ENCODE data around the gene CFAP410.

CFAP410 gene

GRCh38 chr21:44313451-44313850 is 25.7 kb downstream of the CFAP410 start:
- Histone ChIP-seq H3K79me2 (ENCODE audit: control insufficient read depth, insufficient read depth, low read length, poor library complexity) (no peaks in the 10 kb centered on the region), H3K4me2 (ENCODE audit: low read length) (no peak overlapping the region), H3K4me1 (ENCODE audit: control insufficient read depth in 1 of 2, insufficient read depth in 2 of 2, low read length in 2 of 2) (no peaks in the 10 kb centered on the region), H3K23ac (ENCODE audit: low read length) (no peak overlapping the region), H4K91ac (ENCODE audit: low read depth, low read length) (no peak overlapping the region), H2BK12ac (ENCODE audit: low read length) (no peak overlapping the region), H4K12ac (ENCODE audit: low read depth, low read length) (no peak overlapping the region), H3K27me3 (ENCODE audit: insufficient read depth, low read length) (no peaks in the 10 kb centered on the region), H3K36me3 (ENCODE audit: control insufficient read depth in 1 of 2, insufficient read depth in 2 of 2, low read length in 2 of 2) (peaks cover 80 to 82% of the 10 kb centered on the region in 2 experiments), H3K18ac (ENCODE audit: low read length) (no peak overlapping the region), H3K79me1 (ENCODE audit: low read length) (no peaks in the 10 kb centered on the region), H3K4me3 (ENCODE audit: low read depth, low read length) (no peak overlapping the region), H2AK5ac (ENCODE audit: low read length) (no peak overlapping the region), H2AFZ (ENCODE audit: insufficient read depth, low read length, poor library complexity) (no peak overlapping the region), H2BK120ac (ENCODE audit: insufficient read depth, low read length, poor library complexity) (no peak overlapping the region), H3K27ac (ENCODE audit: low read depth, low read length) (no peak overlapping the region), H2BK5ac (ENCODE audit: low read depth, low read length, poor library complexity) (no peak overlapping the region), H4K8ac (ENCODE audit: low read depth, low read length) (no peak overlapping the region), H3K9me3 (ENCODE audit: insufficient read depth, low read depth, low read length) (peaks cover 7% of the 10 kb centered on the region), H3K4ac (ENCODE audit: low read depth, low read length) (no peak overlapping the region), H3K14ac (ENCODE audit: low read length) (no peak overlapping the region), H3K9ac (ENCODE audit: low read length) (no peak overlapping the region)
- WGBS (ENCODE audit: extremely low coverage, insufficient coverage, insufficient read length): no CpG with 5 or more reads among the region's 13 CpGs
- no peak for DNase-seq

GRCh38 chr21:44312716-44313115 is 26.5 kb downstream of the CFAP410 start:
- no peaks in the 10 kb centered on the region for H3K79me2 ChIP-seq (ENCODE audit: control insufficient read depth, insufficient read depth, low read length, poor library complexity)
- DNase-seq: no peak
- H2BK12ac ChIP-seq (ENCODE audit: low read length): no peak overlapping the region
- no peak overlapping the region for H2AK5ac ChIP-seq (ENCODE audit: low read length)
- no peak overlapping the region for H3K23ac ChIP-seq (ENCODE audit: low read length)
- peaks cover 76 to 81% of the 10 kb centered on the region in 2 experiments for H3K36me3 ChIP-seq (ENCODE audit: control insufficient read depth in 1 of 2, insufficient read depth in 2 of 2, low read length in 2 of 2)
- H2BK5ac ChIP-seq (ENCODE audit: low read depth, low read length, poor library complexity): no peak overlapping the region
- no peaks in the 10 kb centered on the region for H3K4me1 ChIP-seq (ENCODE audit: control insufficient read depth in 1 of 2, insufficient read depth in 2 of 2, low read length in 2 of 2)
- no peak overlapping the region for H3K4me3 ChIP-seq (ENCODE audit: low read depth, low read length)
- H4K91ac ChIP-seq (ENCODE audit: low read depth, low read length): no peak overlapping the region
- no peak overlapping the region for H4K12ac ChIP-seq (ENCODE audit: low read depth, low read length)
- no peak overlapping the region for H3K4me2 ChIP-seq (ENCODE audit: low read length)
- H3K9ac ChIP-seq (ENCODE audit: low read length): no peak overlapping the region
- WGBS (ENCODE audit: extremely low coverage, insufficient coverage, insufficient read length): no CpG with 5 or more reads among the region's 19 CpGs
- no peak overlapping the region for H2AFZ ChIP-seq (ENCODE audit: insufficient read depth, low read length, poor library complexity)
- no peak overlapping the region for H3K18ac ChIP-seq (ENCODE audit: low read length)
- no peak overlapping the region for H4K8ac ChIP-seq (ENCODE audit: low read depth, low read length)
- no peak overlapping the region for H3K14ac ChIP-seq (ENCODE audit: low read length)
- H3K9me3 ChIP-seq (ENCODE audit: insufficient read depth, low read depth, low read length): peaks cover 6% of the 10 kb centered on the region
- H3K27me3 ChIP-seq (ENCODE audit: insufficient read depth, low read length): no peaks in the 10 kb centered on the region
- no peak overlapping the region for H3K27ac ChIP-seq (ENCODE audit: low read depth, low read length)
- H2BK120ac ChIP-seq (ENCODE audit: insufficient read depth, low read length, poor library complexity): no peak overlapping the region
- H3K4ac ChIP-seq (ENCODE audit: low read depth, low read length): no peak overlapping the region
- no peaks in the 10 kb centered on the region for H3K79me1 ChIP-seq (ENCODE audit: low read length)

GRCh38 chr21:44312089-44312488 is 27.1 kb downstream of the CFAP410 start:
- no CpG with 5 or more reads among the region's 22 CpGs for WGBS (ENCODE audit: extremely low coverage, insufficient coverage, insufficient read length)
- H3K79me2 ChIP-seq (ENCODE audit: control insufficient read depth, insufficient read depth, low read length, poor library complexity): no peaks in the 10 kb centered on the region

GRCh38 chr21:44310628-44311507 is 28.3 kb downstream of the CFAP410 start:
- no peaks in the 10 kb centered on the region for H3K27me3 ChIP-seq (ENCODE audit: insufficient read depth, low read length)
- no peak overlapping the region for H3K4me2 ChIP-seq (ENCODE audit: low read length)
- no peak overlapping the region for H4K12ac ChIP-seq (ENCODE audit: low read depth, low read length)
- WGBS (ENCODE audit: extremely low coverage, insufficient coverage, insufficient read length): no CpG with 5 or more reads among the region's 28 CpGs
- DNase-seq: no peak
- no peak overlapping the region for H2AFZ ChIP-seq (ENCODE audit: insufficient read depth, low read length, poor library complexity)
- no peak overlapping the region for H3K18ac ChIP-seq (ENCODE audit: low read length)
- H2BK12ac ChIP-seq (ENCODE audit: low read length): no peak overlapping the region
- H2BK5ac ChIP-seq (ENCODE audit: low read depth, low read length, poor library complexity): no peak overlapping the region
- no peak overlapping the region for H4K8ac ChIP-seq (ENCODE audit: low read depth, low read length)
- no peak overlapping the region for H3K9ac ChIP-seq (ENCODE audit: low read length)
- no peak overlapping the region for H4K91ac ChIP-seq (ENCODE audit: low read depth, low read length)
- peaks cover 1% of the 10 kb centered on the region for H3K9me3 ChIP-seq (ENCODE audit: insufficient read depth, low read depth, low read length)
- H3K4ac ChIP-seq (ENCODE audit: low read depth, low read length): no peak overlapping the region
- peaks cover 72 to 73% of the 10 kb centered on the region in 2 experiments for H3K36me3 ChIP-seq (ENCODE audit: control insufficient read depth in 1 of 2, insufficient read depth in 2 of 2, low read length in 2 of 2)
- no peak overlapping the region for H2BK120ac ChIP-seq (ENCODE audit: insufficient read depth, low read length, poor library complexity)
- H3K23ac ChIP-seq (ENCODE audit: low read length): no peak overlapping the region
- no peak overlapping the region for H2AK5ac ChIP-seq (ENCODE audit: low read length)
- no peaks in the 10 kb centered on the region for H3K4me1 ChIP-seq (ENCODE audit: control insufficient read depth in 1 of 2, insufficient read depth in 2 of 2, low read length in 2 of 2)
- no peak overlapping the region for H3K14ac ChIP-seq (ENCODE audit: low read length)
- no peak overlapping the region for H3K27ac ChIP-seq (ENCODE audit: low read depth, low read length)
- no peaks in the 10 kb centered on the region for H3K79me1 ChIP-seq (ENCODE audit: low read length)
- no peaks in the 10 kb centered on the region for H3K79me2 ChIP-seq (ENCODE audit: control insufficient read depth, insufficient read depth, low read length, poor library complexity)
- peak overlapping the region; percentile 6 for H3K4me3 ChIP-seq (ENCODE audit: low read depth, low read length)

More at GRCh38 chr21:44312089-44312488, 27.1 kb downstream of the CFAP410 start:
- no peak overlapping the region for H3K27ac ChIP-seq (ENCODE audit: low read depth, low read length)
- no peak overlapping the region for H3K4ac ChIP-seq (ENCODE audit: low read depth, low read length)
- H3K9me3 ChIP-seq (ENCODE audit: insufficient read depth, low read depth, low read length): peaks cover 6% of the 10 kb centered on the region
- no peak for DNase-seq
- no peak overlapping the region for H4K91ac ChIP-seq (ENCODE audit: low read depth, low read length)
- H3K9ac ChIP-seq (ENCODE audit: low read length): no peak overlapping the region
- no peak overlapping the region for H3K4me2 ChIP-seq (ENCODE audit: low read length)
- no peaks in the 10 kb centered on the region for H3K79me1 ChIP-seq (ENCODE audit: low read length)
- no peak overlapping the region for H2BK5ac ChIP-seq (ENCODE audit: low read depth, low read length, poor library complexity)
- H4K8ac ChIP-seq (ENCODE audit: low read depth, low read length): no peak overlapping the region
- no peak overlapping the region for H3K14ac ChIP-seq (ENCODE audit: low read length)
- no peak overlapping the region for H3K18ac ChIP-seq (ENCODE audit: low read length)
- H4K12ac ChIP-seq (ENCODE audit: low read depth, low read length): no peak overlapping the region
- no peak overlapping the region for H3K4me3 ChIP-seq (ENCODE audit: low read depth, low read length)
- H3K4me1 ChIP-seq (ENCODE audit: control insufficient read depth in 1 of 2, insufficient read depth in 2 of 2, low read length in 2 of 2): no peaks in the 10 kb centered on the region
- H2AFZ ChIP-seq (ENCODE audit: insufficient read depth, low read length, poor library complexity): no peak overlapping the region
- no peaks in the 10 kb centered on the region for H3K27me3 ChIP-seq (ENCODE audit: insufficient read depth, low read length)
- no peak overlapping the region for H2AK5ac ChIP-seq (ENCODE audit: low read length)
- no peak overlapping the region for H2BK12ac ChIP-seq (ENCODE audit: low read length)
- H2BK120ac ChIP-seq (ENCODE audit: insufficient read depth, low read length, poor library complexity): no peak overlapping the region
- peaks cover 76 to 81% of the 10 kb centered on the region in 2 experiments for H3K36me3 ChIP-seq (ENCODE audit: control insufficient read depth in 1 of 2, insufficient read depth in 2 of 2, low read length in 2 of 2)
- H3K23ac ChIP-seq (ENCODE audit: low read length): no peak overlapping the region

All from trophoblast cell (in vitro differentiated cells and primary cell).